GM12891 (cell line): ENCODE measurements around the gene HMGN3.

Source experiments
- DNase-seq: peaks from one replicate; pipeline ENCODE4 v3.0.0; 2011; ENCODE audit warnings: low spot score; ENCODE audit not compliant: insufficient read length
- FAIRE-seq: peaks from 2 replicates; lab custom pipeline; 2011; peaks lifted over from hg19 to GRCh38; lab: Jason Lieb, UNC
- PAX5 ChIP-seq: IDR thresholded peaks from 2 replicates; pipeline ENCODE4 v1.6.1; 2011; ENCODE audit warnings: low read length, moderate library complexity, mild to moderate bottlenecking; ENCODE audit not compliant: insufficient read depth, severe bottlenecking
- POLR2A ChIP-seq: IDR thresholded peaks from 2 replicates; pipeline ENCODE4 v1.6.1; 2011; ENCODE audit warnings: low read depth, low read length, control low read depth
- POLR2AphosphoS5 ChIP-seq: IDR thresholded peaks from 2 replicates; pipeline ENCODE4 v1.6.1; 2011; ENCODE audit warnings: low read depth, low read length, control low read depth
- POU2F2 ChIP-seq: IDR thresholded peaks from 2 replicates; pipeline ENCODE4 v1.6.1; 2011; ENCODE audit warnings: low read depth, mild to moderate bottlenecking, control low read depth, low read length, moderate library complexity
- SPI1 ChIP-seq: IDR thresholded peaks from 2 replicates; pipeline ENCODE4 v1.6.1; 2011; ENCODE audit warnings: low read depth, low read length, control low read depth
- TAF1 ChIP-seq: IDR thresholded peaks from 2 replicates; pipeline ENCODE4 v1.6.1; 2011; ENCODE audit warnings: low read depth, low read length, control low read depth

Gene HMGN3

GRCh38 chr6:79225717-79226599, 8.5 kb downstream of the HMGN3 start:
- no peak for DNase-seq
- TF ChIP-seq POLR2AphosphoS5: no peak
- no peak for TF ChIP-seq PAX5
- TF ChIP-seq POLR2A: no peak
- no peak for TF ChIP-seq SPI1
- no peak for TF ChIP-seq TAF1
- TF ChIP-seq POU2F2: no peak
- no peak for FAIRE-seq

- FAIRE-seq (no peak), DNase-seq (no peak)
- TF ChIP-seq SPI1 (no peak), TAF1 (no peak), POU2F2 (no peak), POLR2A (no peak), POLR2AphosphoS5 (no peak), PAX5 (no peak)
Measured at GRCh38 chr6:79223611-79224404, 10.7 kb downstream of the HMGN3 start.

GRCh38 chr6:79215213-79215824, 19.2 kb downstream of the HMGN3 start:
- FAIRE-seq (no peak), DNase-seq (no peak)
- TF ChIP-seq POLR2AphosphoS5 (no peak), PAX5 (no peak), SPI1 (no peak), TAF1 (no peak), POLR2A (no peak), POU2F2 (no peak)

GRCh38 chr6:79212859-79213258, 21.6 kb downstream of the HMGN3 start:
- TF ChIP-seq PAX5 (no peak), POLR2AphosphoS5 (no peak), POLR2A (no peak), SPI1 (no peak), TAF1 (no peak), POU2F2 (no peak)
- no peak for FAIRE-seq
- DNase-seq: no peak

GRCh38 chr6:79208816-79209215, 25.7 kb downstream of the HMGN3 start:
- no peak for FAIRE-seq
- no peak for DNase-seq
- no peak for TF ChIP-seq SPI1
- no peak for TF ChIP-seq POLR2AphosphoS5
- TF ChIP-seq POU2F2: no peak
- no peak for TF ChIP-seq POLR2A
- TF ChIP-seq PAX5: no peak
- no peak for TF ChIP-seq TAF1

- no peak for FAIRE-seq
- no peak for TF ChIP-seq POU2F2
- DNase-seq: no peak
Measured at GRCh38 chr6:79203753-79204253, 30.7 kb downstream of the HMGN3 start.

GRCh38 chr6:79202556-79202955, 31.9 kb downstream of the HMGN3 start:
- FAIRE-seq (no peak), DNase-seq (no peak)
- TF ChIP-seq SPI1 (no peak), PAX5 (no peak), POU2F2 (no peak), POLR2A (no peak), TAF1 (no peak), POLR2AphosphoS5 (no peak)

- DNase-seq (no peak), FAIRE-seq (no peak)
- TF ChIP-seq POLR2AphosphoS5 (no peak), SPI1 (no peak), PAX5 (no peak), POLR2A (no peak), POU2F2 (no peak), TAF1 (no peak)
Measured at GRCh38 chr6:79201983-79202382, 32.5 kb downstream of the HMGN3 start.

GRCh38 chr6:79201143-79201542, 33.3 kb downstream of the HMGN3 start:
- FAIRE-seq (no peak), DNase-seq (no peak)
- TF ChIP-seq TAF1: no peak
- no peak for TF ChIP-seq POLR2AphosphoS5
